ENCODE data around the gene KISS1R.

The KISS1R gene

DNA sequence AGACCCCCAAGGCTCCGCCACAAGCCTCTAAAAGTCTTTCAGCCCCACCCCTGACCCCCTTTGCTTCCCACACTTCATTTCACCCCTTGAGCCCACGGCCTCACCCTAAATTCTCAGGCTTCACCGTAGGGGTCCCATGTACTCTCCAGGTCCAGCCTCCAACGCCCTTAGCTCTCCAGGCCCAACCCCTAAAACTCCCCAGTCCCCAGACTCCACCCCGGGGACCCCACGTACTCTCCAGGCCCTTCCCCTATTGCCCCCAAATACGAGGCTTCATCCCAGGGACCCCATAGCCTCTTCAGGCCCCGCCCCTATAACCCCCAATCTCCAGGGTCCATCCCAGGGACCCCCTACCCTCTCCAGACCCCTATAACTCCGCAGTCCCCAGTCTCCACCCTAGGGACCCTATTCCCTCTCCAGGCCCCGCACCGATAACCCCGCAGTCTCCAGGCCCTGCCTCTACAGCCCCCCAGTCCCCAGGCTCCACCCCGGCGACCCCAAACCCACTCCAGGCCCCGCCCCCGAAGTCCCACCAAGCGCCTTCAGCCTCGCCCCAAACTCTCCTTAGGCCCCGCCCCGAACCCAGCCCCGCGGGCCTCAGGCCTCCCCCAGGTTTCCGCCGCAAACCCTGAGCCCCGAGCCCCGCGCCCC is 24.8 kb upstream of the KISS1R start:
- Histone ChIP-seq H3K4me3 (ENCODE audit: low read depth, low read length) (peak overlapping the region; percentile 91), H3K9me3 (ENCODE audit: control insufficient read depth, insufficient read depth, low read depth, low read length) (no peaks in the 10 kb centered on the region), H3K27ac (ENCODE audit: extremely low read depth, low read depth, low read length) (peak overlapping the region; percentile 60; the same call in 1 of the 2 replicates), H3K4me1 (ENCODE audit: control insufficient read depth, insufficient read depth, low read length) (no peaks in the 10 kb centered on the region), H3K36me3 (ENCODE audit: control insufficient read depth in 2 of 2, insufficient read depth in 1 of 2, low read length in 2 of 2) (peaks cover 2 to 30% of the 10 kb centered on the region in 2 experiments; a peak in 2 of 3 replicates)
- CTCF ChIA-PET = interaction anchor here (1.0 to 1.1 kb wide), 3 partner anchors 36 to 93 kb away, joined by 3 to 7 read pairs (median 3); no protein-coding TSS in a partner anchor
- TF ChIP-seq KLF8 (tag by site-specific recombination; IDR thresholded peaks at IDR 0.05) (0 out of 2 replicates have a peak, but pooled peaks have one; percentile 20), ZNF132 (tag by site-specific recombination; IDR thresholded peaks at IDR 0.05; ENCODE audit: borderline replicate concordance) (no peak), ZNF335 (tag by site-specific recombination; conservative IDR thresholded peaks at IDR 0.05) (peak; percentile 60), GLIS1 (tag by site-specific recombination; IDR thresholded peaks at IDR 0.05) (peak; percentile 21; the same call in 1 of the 2 replicates), ZBTB8A (tag by site-specific recombination; IDR thresholded peaks at IDR 0.05) (0 out of 2 replicates have a peak, but pooled peaks have one; percentile 28), ZBTB48 (tag by site-specific recombination; IDR thresholded peaks at IDR 0.05) (peak; percentile 72), ZBTB7A (tag by site-specific recombination; IDR thresholded peaks at IDR 0.05; ENCODE audit: low read depth) (0 out of 2 replicates have a peak, but pooled peaks have one; percentile 14), GLIS2 (tag by site-specific recombination; IDR thresholded peaks at IDR 0.05) (peak; percentile 64), ZNF664 (tag by site-specific recombination; IDR thresholded peaks at IDR 0.05) (no peak)
- POLR2A ChIA-PET = interaction anchor here (0.6 to 2.6 kb wide), 6 partner anchors 16 to 376 kb away, joined by 3 to 13 read pairs (median 6); partner anchors contain the start of gene CIRBP

DNA sequence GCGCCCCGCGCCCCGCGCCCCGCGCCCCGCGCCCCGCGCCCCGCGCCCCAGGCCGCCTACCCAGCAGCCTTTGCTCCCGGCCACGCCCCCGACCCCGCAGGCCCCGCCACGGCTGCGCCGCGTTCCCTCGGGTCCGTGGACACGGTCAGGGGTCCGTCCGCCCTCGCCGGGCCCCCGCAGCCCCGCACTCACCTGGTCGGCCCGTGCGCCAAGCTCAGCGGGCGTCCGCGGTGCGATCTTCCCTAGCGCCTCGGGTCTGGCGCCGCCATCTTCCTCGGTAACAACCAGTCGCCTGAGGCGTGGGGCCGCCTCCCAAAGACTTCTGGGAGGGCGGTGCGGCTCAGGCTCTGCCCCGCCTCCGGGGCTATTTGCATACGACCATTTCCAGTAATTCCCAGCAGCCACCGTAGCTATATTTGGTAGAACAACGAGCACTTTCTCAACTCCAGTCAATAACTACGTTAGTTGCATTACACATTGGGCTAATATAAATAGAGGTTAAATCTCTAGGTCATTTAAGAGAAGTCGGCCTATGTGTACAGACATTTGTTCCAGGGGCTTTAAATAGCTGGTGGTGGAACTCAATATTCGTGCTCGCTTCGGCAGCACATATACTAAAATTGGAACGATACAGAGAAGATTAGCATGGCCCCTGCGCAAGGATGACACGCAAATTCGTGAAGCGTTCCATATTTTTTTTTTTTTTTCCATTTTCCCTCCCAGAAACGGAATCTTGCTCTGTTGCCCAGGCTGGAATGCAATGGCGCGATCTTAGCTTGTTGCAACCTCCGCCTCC is 24.0 kb upstream of the KISS1R start, which contains the start of the genes MED16 and RNU6-9:
MED16 (minus strand) TSS at position 294 of the 796 bp plus-strand sequence. CDS start 2,056 bp downstream, outside the sequence.
RNU6-9 (plus strand) TSS at position 591 of the 796 bp plus-strand sequence.
- peaks cover 0 to 31% of the 10 kb centered on the region in 2 experiments; a peak in 2 of 3 replicates for H3K36me3 ChIP-seq (ENCODE audit: control insufficient read depth in 2 of 2, insufficient read depth in 1 of 2, low read length in 2 of 2)
- no peaks in the 10 kb centered on the region for H3K4me1 ChIP-seq (ENCODE audit: control insufficient read depth, insufficient read depth, low read length)
- ChIA-PET CTCF (interaction anchor here (0.6 to 1.1 kb wide), 5 partner anchors 29 to 122 kb away, joined by 3 to 7 read pairs (median 3); no protein-coding TSS in a partner anchor), POLR2A (interaction anchor here (0.6 to 2.6 kb wide), 7 partner anchors 15 to 376 kb away, joined by 3 to 13 read pairs (median 6); partner anchors contain the start of gene CIRBP)
- H3K9me3 ChIP-seq (ENCODE audit: control insufficient read depth, insufficient read depth, low read depth, low read length) = no peaks in the 10 kb centered on the region
- peak within 1 kb of the TSS; percentile 91 for H3K4me3 ChIP-seq (ENCODE audit: low read depth, low read length)
- peak within 1 kb of the TSS; percentile 96 for H3K27ac ChIP-seq (ENCODE audit: extremely low read depth, low read depth, low read length)
- TF ChIP-seq ZNF629 (tag by site-specific recombination; IDR thresholded peaks at IDR 0.05) = peak; percentile 67
- peak; percentile 77 for TF ChIP-seq KLF9 (tag by site-specific recombination; IDR thresholded peaks at IDR 0.05; ENCODE audit: low read depth)
- TF ChIP-seq ZNF623 (tag by site-specific recombination; IDR thresholded peaks at IDR 0.05) = no peak
- peak; percentile 68; the same call in 1 of the 2 replicates for TF ChIP-seq ZNF2 (tag by site-specific recombination; IDR thresholded peaks at IDR 0.05)
- no peak for TF ChIP-seq PRDM1 (tag by site-specific recombination; IDR thresholded peaks at IDR 0.05)
- TF ChIP-seq ZNF341 (tag by site-specific recombination; IDR thresholded peaks at IDR 0.05; ENCODE audit: low read depth) = no peak
- TF ChIP-seq, protein P1, sequence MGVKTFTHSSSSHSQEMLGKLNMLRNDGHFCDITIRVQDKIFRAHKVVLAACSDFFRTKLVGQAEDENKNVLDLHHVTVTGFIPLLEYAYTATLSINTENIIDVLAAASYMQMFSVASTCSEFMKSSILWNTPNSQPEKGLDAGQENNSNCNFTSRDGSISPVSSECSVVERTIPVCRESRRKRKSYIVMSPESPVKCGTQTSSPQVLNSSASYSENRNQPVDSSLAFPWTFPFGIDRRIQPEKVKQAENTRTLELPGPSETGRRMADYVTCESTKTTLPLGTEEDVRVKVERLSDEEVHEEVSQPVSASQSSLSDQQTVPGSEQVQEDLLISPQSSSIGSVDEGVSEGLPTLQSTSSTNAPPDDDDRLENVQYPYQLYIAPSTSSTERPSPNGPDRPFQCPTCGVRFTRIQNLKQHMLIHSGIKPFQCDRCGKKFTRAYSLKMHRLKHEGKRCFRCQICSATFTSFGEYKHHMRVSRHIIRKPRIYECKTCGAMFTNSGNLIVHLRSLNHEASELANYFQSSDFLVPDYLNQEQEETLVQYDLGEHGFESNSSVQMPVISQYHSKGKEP (tag by site-specific recombination; IDR thresholded peaks at IDR 0.05) = no peak
- no peak for TF ChIP-seq TCF7L2 (IDR thresholded peaks at IDR 0.05; ENCODE audit: borderline replicate concordance, low read depth, low read length)
- TF ChIP-seq, protein P2, sequence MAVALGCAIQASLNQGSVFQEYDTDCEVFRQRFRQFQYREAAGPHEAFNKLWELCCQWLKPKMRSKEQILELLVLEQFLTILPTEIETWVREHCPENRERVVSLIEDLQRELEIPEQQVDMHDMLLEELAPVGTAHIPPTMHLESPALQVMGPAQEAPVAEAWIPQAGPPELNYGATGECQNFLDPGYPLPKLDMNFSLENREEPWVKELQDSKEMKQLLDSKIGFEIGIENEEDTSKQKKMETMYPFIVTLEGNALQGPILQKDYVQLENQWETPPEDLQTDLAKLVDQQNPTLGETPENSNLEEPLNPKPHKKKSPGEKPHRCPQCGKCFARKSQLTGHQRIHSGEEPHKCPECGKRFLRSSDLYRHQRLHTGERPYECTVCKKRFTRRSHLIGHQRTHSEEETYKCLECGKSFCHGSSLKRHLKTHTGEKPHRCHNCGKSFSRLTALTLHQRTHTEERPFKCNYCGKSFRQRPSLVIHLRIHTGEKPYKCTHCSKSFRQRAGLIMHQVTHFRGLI (tag by site-specific recombination; IDR thresholded peaks at IDR 0.05) = peak; percentile 32; the same call in 1 of the 2 replicates
- peak; percentile 63; the same call in 1 of the 2 replicates for TF ChIP-seq ZNF558 (tag by site-specific recombination; IDR thresholded peaks at IDR 0.05)
- TF ChIP-seq, protein P3, sequence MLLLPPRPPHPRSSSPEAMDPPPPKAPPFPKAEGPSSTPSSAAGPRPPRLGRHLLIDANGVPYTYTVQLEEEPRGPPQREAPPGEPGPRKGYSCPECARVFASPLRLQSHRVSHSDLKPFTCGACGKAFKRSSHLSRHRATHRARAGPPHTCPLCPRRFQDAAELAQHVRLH (tag by site-specific recombination; IDR thresholded peaks at IDR 0.05) = peak; percentile 40; the same call in 1 of the 2 replicates
- TF ChIP-seq ZNF510 (tag by site-specific recombination; IDR thresholded peaks at IDR 0.05; ENCODE audit: insufficient replicate concordance) = no peak
- TF ChIP-seq ZBTB21 (tag by site-specific recombination; IDR thresholded peaks at IDR 0.05) = peak; percentile 31; the same call in 1 of the 2 replicates
- 0 out of 2 replicates have a peak, but pooled peaks have one; percentile 31 for TF ChIP-seq YY2 (tag by site-specific recombination; IDR thresholded peaks at IDR 0.05)
- TF ChIP-seq, protein P4, sequence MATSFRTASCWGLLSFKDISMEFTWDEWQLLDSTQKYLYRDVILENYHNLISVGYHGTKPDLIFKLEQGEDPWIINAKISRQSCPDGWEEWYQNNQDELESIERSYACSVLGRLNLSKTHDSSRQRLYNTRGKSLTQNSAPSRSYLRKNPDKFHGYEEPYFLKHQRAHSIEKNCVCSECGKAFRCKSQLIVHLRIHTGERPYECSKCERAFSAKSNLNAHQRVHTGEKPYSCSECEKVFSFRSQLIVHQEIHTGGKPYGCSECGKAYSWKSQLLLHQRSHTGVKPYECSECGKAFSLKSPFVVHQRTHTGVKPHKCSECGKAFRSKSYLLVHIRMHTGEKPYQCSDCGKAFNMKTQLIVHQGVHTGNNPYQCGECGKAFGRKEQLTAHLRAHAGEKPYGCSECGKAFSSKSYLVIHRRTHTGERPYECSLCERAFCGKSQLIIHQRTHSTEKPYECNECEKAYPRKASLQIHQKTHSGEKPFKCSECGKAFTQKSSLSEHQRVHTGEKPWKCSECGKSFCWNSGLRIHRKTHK (tag by site-specific recombination; IDR thresholded peaks at IDR 0.05) = no peak
- TF ChIP-seq EGR2 (tag by site-specific recombination; IDR thresholded peaks at IDR 0.05; ENCODE audit: low read depth) = no peak
- TF ChIP-seq ZNF19 (tag by site-specific recombination; IDR thresholded peaks at IDR 0.05; ENCODE audit: low read depth) = no peak
- no peak for TF ChIP-seq ZNF16 (tag by site-specific recombination; IDR thresholded peaks at IDR 0.05; ENCODE audit: low read depth)

All from HEK293 (cell line).